T-helper 22 cell (primary cell): ENCODE results near the gene GSTM2.

Experiments
- DNase-seq: peaks from one replicate; pipeline ENCODE4 v3.0.0-alpha.2; 2020; ENCODE audit warnings: low read depth

Gene GSTM2

GRCh38 chr1:109629372-109630030 lies 38.4 kb upstream of the GSTM2 start:
- no peak for DNase-seq

- no peak for DNase-seq
Measured at GRCh38 chr1:109630081-109630897, 37.6 kb upstream of the GSTM2 start.

- DNase-seq: no peak
Measured at GRCh38 chr1:109630898-109631512, 36.9 kb upstream of the GSTM2 start.

- no peak for DNase-seq
Measured at GRCh38 chr1:109631513-109632505, 36.0 kb upstream of the GSTM2 start.

- no peak for DNase-seq
Measured at GRCh38 chr1:109632671-109633346, 35.0 kb upstream of the GSTM2 start.

GRCh38 chr1:109634292-109634691 lies 33.6 kb upstream of the GSTM2 start:
- DNase-seq: no peak

- no peak for DNase-seq
Measured at GRCh38 chr1:109634771-109635750, 32.8 kb upstream of the GSTM2 start.

- no peak for DNase-seq
Measured at GRCh38 chr1:109635862-109636200, 32.0 kb upstream of the GSTM2 start.

- no peak for DNase-seq
Measured at GRCh38 chr1:109636201-109636952, 31.5 kb upstream of the GSTM2 start.

GRCh38 chr1:109637446-109637845 lies 30.4 kb upstream of the GSTM2 start:
- no peak for DNase-seq

- no peak for DNase-seq
Measured at GRCh38 chr1:109639063-109639840, 28.6 kb upstream of the GSTM2 start.

- DNase-seq: no peak
Measured at GRCh38 chr1:109639841-109640184, 28.0 kb upstream of the GSTM2 start.

GRCh38 chr1:109640285-109640865 lies 27.5 kb upstream of the GSTM2 start:
- DNase-seq: peak; percentile 56

GRCh38 chr1:109641078-109641740 lies 26.6 kb upstream of the GSTM2 start:
- no peak for DNase-seq

GRCh38 chr1:109641861-109642260 lies 26.0 kb upstream of the GSTM2 start:
- DNase-seq: no peak

- DNase-seq: no peak
Measured at GRCh38 chr1:109642626-109643025, 25.2 kb upstream of the GSTM2 start.

- DNase-seq: peak; percentile 54
Measured at GRCh38 chr1:109643385-109644230, 24.2 kb upstream of the GSTM2 start.
